ENCODE measurements around the gene INTS3.
A peak's percentile ranks its signal among the peaks of the same experiment; 100 is the strongest.
"Not testable (repeated sequence)": the region's sequence is repeated elsewhere in the genome, so short reads cannot be mapped to it uniquely, and the experiment has no call there.

Gene INTS3

DNA sequence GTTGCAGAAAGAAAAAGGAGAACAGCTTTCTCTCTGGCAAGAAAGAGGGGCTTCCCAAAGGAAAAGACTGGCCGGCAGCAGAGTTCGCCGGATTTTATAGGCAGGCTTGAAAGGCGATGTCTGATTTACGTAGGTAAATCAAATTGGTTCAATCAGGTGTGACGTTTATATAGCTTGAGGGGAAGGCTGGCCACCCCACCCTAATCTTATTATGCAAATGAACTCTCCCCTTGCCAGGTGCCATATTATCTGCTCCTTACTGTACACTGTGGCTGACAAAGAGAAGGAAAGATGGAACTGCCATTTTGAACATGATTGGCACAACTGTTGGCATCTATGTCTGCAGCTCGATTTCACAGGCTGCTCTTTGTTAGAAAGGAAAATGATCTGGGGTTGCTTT, 16.8 kb upstream of the INTS3 start:
- no peak for DNase-seq

- DNase-seq: not testable (repeated sequence)
Measured at GRCh38 chr1:153716211-153716610, 11.6 kb upstream of the INTS3 start.

DNA sequence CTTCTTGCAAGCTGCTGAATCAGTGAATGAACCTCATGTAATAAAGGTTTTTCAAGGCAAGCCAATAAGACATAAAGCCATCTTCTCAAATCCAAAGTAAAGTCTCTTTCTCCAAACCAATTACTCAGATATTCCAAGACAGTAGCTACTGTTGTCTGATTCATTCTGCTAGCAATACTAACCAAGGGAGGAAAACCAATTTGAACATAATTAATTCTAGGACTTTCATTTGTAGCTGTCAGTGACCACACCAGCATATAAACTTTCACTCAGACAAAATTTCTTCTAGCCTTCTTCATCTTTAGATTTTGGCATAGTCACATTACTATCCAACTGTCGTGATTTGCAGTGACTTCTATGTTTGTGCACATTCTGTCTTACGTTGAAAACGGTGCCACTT, 10.5 kb upstream of the INTS3 start:
- DNase-seq: no peak

GRCh38 chr1:153723687-153724086, 4.2 kb upstream of the INTS3 start:
- DNase-seq: no peak

- DNase-seq: not testable (repeated sequence)
Measured at GRCh38 chr1:153724634-153725033, 3.2 kb upstream of the INTS3 start.

DNA sequence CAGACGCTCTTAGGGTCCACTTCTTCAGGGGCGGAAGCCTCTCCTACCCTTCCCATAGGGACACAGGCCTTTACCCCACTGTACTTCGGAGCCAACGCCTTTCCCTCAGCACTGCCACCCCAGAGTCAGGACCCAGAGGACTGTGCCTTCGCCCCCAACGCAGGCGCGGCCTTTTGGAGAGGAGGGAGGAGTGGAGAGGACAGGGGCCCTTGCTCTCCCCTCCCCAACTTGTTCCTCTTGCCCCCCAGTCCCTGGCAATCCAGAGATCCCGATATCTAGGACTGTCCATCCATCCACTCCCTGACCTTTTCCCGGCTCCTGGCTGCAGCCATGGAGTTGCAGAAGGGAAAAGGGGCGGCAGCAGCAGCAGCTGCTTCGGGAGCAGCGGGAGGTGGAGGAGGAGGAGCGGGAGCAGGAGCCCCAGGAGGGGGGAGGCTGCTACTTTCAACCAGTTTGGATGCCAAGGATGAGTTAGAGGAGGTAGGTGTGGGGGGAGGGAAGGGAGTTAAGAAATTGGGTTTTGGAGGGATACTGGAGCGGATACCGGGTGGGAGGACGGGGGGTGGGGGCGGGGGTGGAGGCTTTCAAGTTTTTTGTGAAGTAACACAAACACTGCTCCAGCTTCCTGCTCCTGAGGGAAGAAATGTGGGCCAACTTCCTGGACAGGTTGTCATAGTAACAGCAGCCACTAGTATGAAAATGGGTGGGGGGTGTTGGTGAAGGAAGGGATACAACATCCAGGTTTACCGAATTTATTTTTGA, 636 bp downstream of the INTS3 start:
- no peak for DNase-seq

- DNase-seq: no peak
Measured at GRCh38 chr1:153730468-153730988, 2.7 kb downstream of the INTS3 start.

- no peak for DNase-seq
Measured at GRCh38 chr1:153733970-153734369, 6.1 kb downstream of the INTS3 start.

DNA sequence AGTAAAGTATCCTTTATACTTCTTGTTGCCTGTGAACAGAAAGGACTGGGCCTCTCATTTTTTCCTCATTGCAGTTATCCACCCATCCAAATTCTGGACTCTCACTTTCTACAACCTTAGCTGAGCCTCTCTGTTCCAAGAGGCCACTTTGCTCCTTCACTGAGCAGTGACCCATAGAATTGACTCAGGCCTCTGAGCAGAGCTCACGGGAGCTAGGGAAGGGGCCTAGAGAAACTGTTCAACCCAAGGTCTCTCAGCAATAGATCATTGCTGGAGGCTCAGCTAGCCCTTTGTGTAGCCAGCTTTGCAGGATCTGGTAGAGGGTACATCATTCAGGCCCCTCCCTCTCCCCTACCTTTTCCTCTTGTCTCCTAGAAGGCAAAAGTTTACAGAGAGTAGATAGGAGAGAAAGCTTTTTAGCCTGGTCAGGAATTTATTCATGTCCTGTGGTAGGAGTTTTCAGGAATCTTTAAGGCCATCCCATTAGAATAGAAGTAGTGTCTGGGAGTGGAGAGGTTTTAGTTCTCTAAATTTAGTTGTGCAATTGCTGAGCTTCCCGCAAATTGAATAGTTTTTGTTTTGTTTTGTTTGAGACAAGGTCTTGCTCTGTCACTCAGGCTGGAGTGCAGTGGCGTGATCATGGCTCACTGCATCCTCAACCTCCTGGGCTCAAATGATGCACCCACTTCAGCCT, 6.7 kb downstream of the INTS3 start:
- no peak for DNase-seq

DNA sequence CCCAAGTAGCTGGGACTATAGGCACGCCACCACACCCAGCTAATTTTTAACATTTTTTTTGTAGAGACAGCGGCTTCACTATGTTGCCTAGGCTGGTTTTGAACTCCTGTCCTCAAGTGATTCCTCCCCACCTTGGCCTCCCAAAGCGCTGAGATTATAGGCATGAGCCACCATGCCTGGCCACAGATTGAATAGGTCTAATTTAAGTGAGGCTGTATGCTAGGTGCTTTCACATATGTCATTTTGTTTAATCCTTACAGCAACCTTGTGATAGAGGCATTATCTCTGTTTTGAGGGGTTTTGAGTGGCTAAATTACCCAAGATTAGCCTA, 7.2 kb downstream of the INTS3 start:
- DNase-seq: no peak

GRCh38 chr1:153741986-153742385, 14.1 kb downstream of the INTS3 start:
- no peak for DNase-seq

DNA sequence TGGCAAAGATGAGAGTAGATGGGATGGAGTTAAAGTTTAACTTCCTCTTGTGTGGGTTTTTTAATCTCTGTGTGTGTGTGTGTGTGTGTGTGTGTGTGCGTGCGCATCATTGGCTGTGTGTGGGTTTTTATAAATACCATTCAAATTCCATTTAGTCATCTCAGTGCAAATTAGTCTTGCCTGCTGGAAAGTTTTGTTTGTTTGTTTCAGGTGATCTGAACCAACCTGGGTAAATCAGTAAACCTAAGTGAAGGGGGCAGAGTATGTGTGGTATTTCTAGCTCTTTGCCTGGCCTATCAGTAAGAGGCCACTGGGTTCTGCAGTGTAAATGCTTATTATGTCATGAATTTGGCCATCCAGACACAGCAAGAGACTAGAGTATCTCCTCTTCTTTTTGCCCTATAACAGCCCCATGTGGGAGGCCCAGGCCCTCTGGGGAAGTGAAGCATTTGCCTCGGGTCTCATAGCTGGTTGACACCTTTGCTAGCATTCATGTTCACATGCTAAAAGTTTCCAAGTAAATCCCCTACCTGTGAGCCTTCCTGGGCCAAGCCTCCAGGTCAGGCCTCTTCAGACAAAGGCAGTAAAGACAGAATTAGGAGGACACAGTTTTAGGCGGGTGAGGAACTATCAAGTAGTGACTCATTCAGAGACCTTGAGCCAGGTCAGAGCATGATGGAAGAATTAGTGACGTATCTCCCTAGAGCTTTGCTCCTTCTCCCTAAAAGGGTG, 14.7 kb downstream of the INTS3 start:
- DNase-seq: no peak

DNA sequence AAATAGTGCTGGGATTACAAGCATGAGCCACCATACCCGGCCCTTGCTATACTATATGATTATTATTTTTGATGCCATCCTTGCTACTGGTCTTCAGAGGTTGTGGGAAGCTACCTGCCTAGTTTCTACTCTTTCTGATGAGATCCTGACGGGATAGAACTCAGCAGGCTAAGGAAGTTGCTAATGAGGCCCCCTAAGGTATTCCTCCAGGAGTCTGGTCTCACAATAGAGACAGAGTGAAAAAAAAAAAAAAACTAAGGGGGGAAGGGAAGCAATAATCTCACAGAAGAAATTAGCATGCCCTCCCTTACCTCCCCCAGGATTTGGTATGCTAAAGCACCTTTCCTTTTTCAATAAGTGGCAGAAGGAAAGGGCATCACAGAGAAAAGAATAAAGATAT, 17.6 kb downstream of the INTS3 start:
- no peak for DNase-seq

GRCh38 chr1:153746174-153746573, 18.3 kb downstream of the INTS3 start:
- DNase-seq: no peak

- DNase-seq: no peak
Measured at GRCh38 chr1:153748903-153749302, 21.1 kb downstream of the INTS3 start.

DNA sequence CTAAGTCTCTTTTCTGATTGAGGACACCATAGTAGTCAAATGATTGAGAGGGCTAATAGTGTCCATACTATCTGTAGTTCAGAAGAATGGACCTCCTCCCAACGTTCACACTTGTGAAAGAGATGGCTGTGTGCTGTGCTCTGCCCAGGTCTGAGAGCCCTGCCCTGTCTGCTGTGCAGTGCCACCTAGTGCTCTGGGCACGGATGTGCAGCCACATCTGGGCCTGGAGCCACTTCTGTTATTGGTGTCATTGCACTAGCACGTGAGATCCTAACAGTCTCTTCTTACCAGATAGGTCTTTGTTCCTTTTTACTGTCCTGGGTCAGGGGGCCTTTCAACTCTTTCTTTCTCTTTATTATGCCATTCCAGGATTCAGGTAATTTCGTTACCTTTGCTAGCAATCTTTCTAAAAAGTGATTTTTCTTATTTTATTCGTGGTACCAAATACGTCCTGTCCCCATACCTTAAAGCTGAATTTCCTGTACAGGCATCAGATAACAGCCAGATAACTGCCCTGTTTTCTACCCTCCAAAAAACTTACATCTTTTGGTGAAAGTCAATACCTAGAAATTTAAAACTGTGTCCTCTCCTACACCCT, 21.7 kb downstream of the INTS3 start:
- peak; percentile 82 for DNase-seq

GRCh38 chr1:153750026-153750995, 22.5 kb downstream of the INTS3 start:
- no peak for DNase-seq

DNA sequence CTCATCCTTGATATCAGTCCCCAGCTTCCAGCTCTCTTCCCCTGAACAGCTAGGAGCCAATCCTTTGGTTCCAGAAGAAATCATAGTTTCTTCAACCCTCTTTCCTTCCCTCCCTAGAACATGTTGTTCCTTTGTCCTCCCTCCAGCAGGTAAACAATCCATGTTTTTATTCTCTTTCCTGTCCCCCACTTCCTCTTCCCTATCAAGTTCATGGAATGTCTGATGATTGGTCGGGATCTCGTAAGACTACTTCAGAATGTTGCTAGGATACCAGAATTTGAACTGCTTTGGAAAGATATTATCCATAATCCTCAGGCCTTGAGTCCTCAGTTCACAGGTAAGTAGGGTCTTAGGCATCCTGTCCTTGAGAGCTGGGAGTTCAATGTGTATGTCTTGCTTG, 24.2 kb downstream of the INTS3 start:
- DNase-seq: no peak

DNA sequence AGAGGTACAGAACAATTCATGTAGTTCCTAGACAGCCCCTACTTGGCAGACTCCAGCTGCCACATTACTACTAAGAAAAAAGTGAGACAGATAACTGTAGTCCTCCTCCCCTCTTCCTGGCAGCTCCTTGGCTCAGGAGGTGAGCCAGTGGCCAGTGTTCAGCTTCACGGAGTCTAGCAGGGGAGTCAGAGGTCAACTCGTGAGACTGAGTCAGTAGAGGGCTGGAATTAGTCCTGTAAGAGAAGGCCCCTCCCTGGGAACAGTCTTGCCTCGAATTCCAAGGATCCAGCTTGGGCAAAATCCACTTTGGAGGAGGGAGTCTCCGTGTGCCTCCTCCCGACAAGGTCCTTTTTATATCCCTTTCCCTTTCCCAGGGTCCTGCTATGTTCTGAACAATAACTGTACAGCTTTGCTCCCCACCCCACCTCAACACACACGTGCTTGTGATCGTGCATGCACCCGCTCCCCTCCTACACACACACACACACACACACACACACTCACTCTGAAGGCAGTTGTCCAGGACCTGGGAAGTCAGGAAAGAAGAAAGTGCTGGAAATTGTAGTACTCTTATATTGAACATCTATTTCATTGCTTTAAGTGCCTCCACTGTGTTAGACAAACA, 24.8 kb downstream of the INTS3 start:
- DNase-seq: no peak

DNA sequence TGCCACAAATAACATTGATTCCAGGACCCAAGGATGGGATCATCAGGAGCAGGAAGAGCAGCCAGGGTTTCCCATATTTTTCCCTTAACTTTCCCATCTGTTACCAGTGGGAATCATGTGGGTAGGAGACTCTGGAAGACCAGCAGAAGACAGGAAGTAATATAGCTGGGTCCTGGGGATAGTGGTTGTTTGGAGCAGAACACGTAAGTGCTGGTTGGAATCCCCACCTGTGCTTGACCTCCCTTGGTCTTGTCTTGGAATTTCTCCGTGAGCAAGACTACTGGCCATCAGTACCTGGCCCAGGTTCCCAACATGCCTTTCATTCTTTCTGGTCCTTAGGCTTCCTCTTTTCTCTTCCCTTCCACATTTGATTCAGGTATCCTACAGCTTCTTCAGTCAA, 26.4 kb downstream of the INTS3 start:
- DNase-seq: no peak

GRCh38 chr1:153760440-153760839, 32.6 kb downstream of the INTS3 start:
- no peak for DNase-seq

All from CD4-positive, alpha-beta T cell treated with Interleukin-4 for 4 hours (primary cell).